NCI-H2107 treated with DMSO at 0.1 percent for 48 hours (cell line): ENCODE data around the gene GSC2.
"Not testable (repeated sequence)": the region's sequence is repeated elsewhere in the genome, so short reads cannot be mapped to it uniquely, and the experiment has no call there.

Experiments used
- DNase-seq: peaks from one replicate; lab custom pipeline; 2025; ENCODE audit not compliant: unreplicated experiment; lab: John Stamatoyannopoulos, UW

GSC2 gene

GRCh38 chr22:19156109-19156508 lies 6.0 kb upstream of the GSC2 start:
- not testable (repeated sequence) for DNase-seq

GRCh38 chr22:19152942-19153883 lies 3.1 kb upstream of the GSC2 start:
- DNase-seq, result no peak

- DNase-seq, result no peak
Observed at GRCh38 chr22:19151329-19152191, 1.5 kb upstream of the GSC2 start.

GRCh38 chr22:19150482-19151328 lies 613 bp upstream of the GSC2 start:
- no peak for DNase-seq

GRCh38 chr22:19149047-19149883 lies 827 bp downstream of the GSC2 start:
- DNase-seq, result no peak

- no peak for DNase-seq
Observed at GRCh38 chr22:19148417-19149046, 1.6 kb downstream of the GSC2 start.

- no peak for DNase-seq
Observed at GRCh38 chr22:19147195-19147780, 2.8 kb downstream of the GSC2 start.

- no peak for DNase-seq
Observed at GRCh38 chr22:19146215-19146968, 3.7 kb downstream of the GSC2 start.

GRCh38 chr22:19143967-19144400 lies 6.1 kb downstream of the GSC2 start:
- no peak for DNase-seq

- DNase-seq, result no peak
Observed at GRCh38 chr22:19143212-19143611, 6.9 kb downstream of the GSC2 start.

- no peak for DNase-seq
Observed at GRCh38 chr22:19142394-19142793, 7.7 kb downstream of the GSC2 start.

- no peak for DNase-seq
Observed at GRCh38 chr22:19139974-19140373, 10.1 kb downstream of the GSC2 start.

- DNase-seq, result no peak
Observed at GRCh38 chr22:19139001-19139356, 11.1 kb downstream of the GSC2 start.

GRCh38 chr22:19138217-19139000 lies 11.7 kb downstream of the GSC2 start:
- DNase-seq, result no peak

- no peak for DNase-seq
Observed at GRCh38 chr22:19137384-19138216, 12.5 kb downstream of the GSC2 start.

- no peak for DNase-seq
Observed at GRCh38 chr22:19136915-19137314, 13.2 kb downstream of the GSC2 start.

- no peak for DNase-seq
Observed at GRCh38 chr22:19134874-19135273, 15.2 kb downstream of the GSC2 start.
